ENCODE results near the gene KLF6. TPM values are rescaled to one million over a fixed set of nuclear protein-coding genes. Genes with fewer than 3 reads are reported as not detected.

KLF6 gene
- total and polyA plus RNA-seq, 9 of the 15 experiments (the other 6 are each of a cell fraction or from before 2014, with no cell fraction given), result 3.2 to 23.9 (median 8.0) TPM

DNA sequence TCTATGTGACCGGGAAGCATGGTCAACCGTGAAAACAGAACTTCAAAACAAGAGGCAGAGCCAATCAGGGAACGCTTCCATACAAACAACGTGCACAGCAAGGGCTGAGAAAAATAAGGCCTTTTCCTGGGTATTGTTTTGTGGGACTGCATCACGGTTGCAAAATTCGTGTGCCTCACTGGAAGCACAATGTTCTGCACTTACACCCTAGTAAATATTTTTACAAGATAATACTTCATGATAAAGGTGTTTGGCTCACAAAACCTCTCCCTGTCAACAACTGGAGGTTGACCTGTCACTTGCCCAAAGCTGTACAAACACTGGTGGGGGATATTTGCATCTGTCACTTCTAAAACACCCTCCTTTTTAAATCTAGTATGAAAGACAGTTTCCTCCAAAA, 37.0 kb downstream of the KLF6 start:
- H3K36me3 ChIP-seq (ENCODE audit: control insufficient read depth, insufficient read depth, low read length), result no peaks in the 10 kb centered on the region
- no peaks in the 10 kb centered on the region for H3K9me3 ChIP-seq (replicated peaks; ENCODE audit: control insufficient read depth, insufficient read depth, low read depth, low read length)
- H3K4me2 ChIP-seq (ENCODE audit: insufficient read depth, low read length), result no peak overlapping the region
- H3K27me3 ChIP-seq (ENCODE audit: control insufficient read depth in 2 of 2, insufficient read depth in 2 of 2, low read length in 2 of 2), result peaks cover 0 to 6% of the 10 kb centered on the region in 2 experiments; a peak in 1 of 5 replicates
- no peak for FAIRE-seq
- no peak overlapping the region for H3K27ac ChIP-seq (ENCODE audit: extremely low read depth, low read depth, low read length)
- BruUV-seq (replicated peaks), result no TSS peak
- peaks cover 5 to 12% of the 10 kb centered on the region in 2 experiments; a peak in 4 of 5 replicates for H3K4me1 ChIP-seq (replicated peaks in 1 of 2; ENCODE audit: control insufficient read depth in 2 of 2, insufficient read depth in 2 of 2, low read length in 2 of 2)
- no peaks in the 10 kb centered on the region for H3K79me2 ChIP-seq (ENCODE audit: control insufficient read depth, insufficient read depth, low read length)
- DNase-seq (ENCODE audit: extremely low read depth in 1 of 4, low spot score in 3 of 4), result no peak
- 35% methylated on average over 6 of the region's 6 CpGs for WGBS (ENCODE audit: insufficient coverage, low coverage, missing lambda C conversion rate)
- intact Hi-C loops (cut with micrococcal nuclease) (no loop called here), in situ Hi-C loops (cut with MboI) (no loop called here)
- no peak overlapping the region for H3K4me3 ChIP-seq
- no peak overlapping the region for H2AFZ ChIP-seq (ENCODE audit: low read depth, low read length)
- no peaks in the 10 kb centered on the region for H4K20me1 ChIP-seq (replicated peaks; ENCODE audit: control insufficient read depth, insufficient read depth, low read length)
- ChIA-PET POLR2A (interaction anchor here (1.3 kb wide), 1 partner anchor 14 kb away, joined by 3 read pairs; no protein-coding TSS in a partner anchor), CTCF (ENCODE audit: low intra/inter-chr PET ratio) (interaction anchor here (0.7 kb wide), 1 partner anchor 1468 kb away, joined by 3 read pairs; no protein-coding TSS in a partner anchor)
- no peaks in the 10 kb centered on the region for H3K9me1 ChIP-seq (ENCODE audit: control insufficient read depth, insufficient read depth, low read length)
- TF ChIP-seq RFX5 (IDR thresholded peaks at IDR 0.05; ENCODE audit: low read depth, low read length) (no peak), PHF8 (IDR thresholded peaks at IDR 0.05; ENCODE audit: borderline replicate concordance, low read length) (no peak), THRAP3 (IDR thresholded peaks at IDR 0.05; ENCODE audit: borderline replicate concordance) (no peak)
- H3K9ac ChIP-seq (ENCODE audit: insufficient read depth in 1 of 2, low read depth in 2 of 2, low read length in 2 of 2), result no peak overlapping the region
- ATAC-seq, result no peak

DNA sequence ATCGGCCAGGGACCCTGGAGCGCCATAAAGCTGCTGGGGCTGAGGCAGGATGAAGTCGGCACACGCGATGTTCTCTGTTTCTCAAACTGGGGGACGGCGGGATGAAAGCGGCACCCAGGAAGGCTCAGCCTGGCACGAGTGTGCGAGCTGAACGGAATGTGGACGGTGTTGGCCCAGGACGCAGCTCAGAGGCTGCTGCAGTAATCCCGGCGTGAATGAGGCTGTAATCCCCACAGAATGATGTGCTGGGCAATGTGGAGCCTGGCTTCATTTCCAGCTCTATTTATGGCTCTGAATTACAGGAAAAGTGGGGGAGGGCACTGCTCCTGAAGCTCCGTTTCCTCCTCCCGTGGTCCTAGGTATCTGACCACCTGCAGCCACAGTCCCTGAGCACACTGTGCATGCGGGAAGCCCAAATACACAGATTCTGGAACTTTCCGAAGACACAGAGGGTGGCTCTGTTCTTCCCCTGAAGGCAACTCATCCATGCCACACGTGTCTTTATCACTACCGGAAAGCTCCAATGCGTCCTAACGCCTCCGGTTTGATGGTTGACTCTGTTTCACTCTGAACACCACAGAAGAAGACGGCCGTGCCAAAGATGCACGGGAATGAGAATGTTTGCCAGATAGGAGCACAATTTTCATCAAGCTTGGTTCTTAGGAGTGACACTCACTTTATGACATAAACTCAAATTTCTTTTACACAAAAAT, 37.6 kb downstream of the KLF6 start:
- no peaks in the 10 kb centered on the region for H4K20me1 ChIP-seq (replicated peaks; ENCODE audit: control insufficient read depth, insufficient read depth, low read length)
- BruUV-seq (replicated peaks), result no TSS peak
- no peak overlapping the region for H3K27ac ChIP-seq (ENCODE audit: extremely low read depth, low read depth, low read length)
- H3K9me1 ChIP-seq (ENCODE audit: control insufficient read depth, insufficient read depth, low read length), result no peaks in the 10 kb centered on the region
- ATAC-seq (no peak), DNase-seq (ENCODE audit: extremely low read depth in 1 of 4, low spot score in 3 of 4) (no peak), FAIRE-seq (no peak)
- 60% methylated on average over 27 of the region's 27 CpGs for WGBS (ENCODE audit: insufficient coverage, low coverage, missing lambda C conversion rate)
- CTCF ChIA-PET (ENCODE audit: low intra/inter-chr PET ratio), result no interaction called here
- intact Hi-C loops (cut with micrococcal nuclease) (no loop called here), in situ Hi-C loops (cut with MboI) (no loop called here)
- H3K9me3 ChIP-seq (replicated peaks; ENCODE audit: control insufficient read depth, insufficient read depth, low read depth, low read length), result no peaks in the 10 kb centered on the region
- peaks cover 5 to 12% of the 10 kb centered on the region in 2 experiments; a peak in 4 of 5 replicates for H3K4me1 ChIP-seq (replicated peaks in 1 of 2; ENCODE audit: control insufficient read depth in 2 of 2, insufficient read depth in 2 of 2, low read length in 2 of 2)
- POLR2A ChIA-PET, result interaction anchor here (1.3 kb wide), 1 partner anchor 15 kb away, joined by 3 read pairs; no protein-coding TSS in a partner anchor
- H3K9ac ChIP-seq (ENCODE audit: insufficient read depth in 1 of 2, low read depth in 2 of 2, low read length in 2 of 2), result no peak overlapping the region
- H3K27me3 ChIP-seq (ENCODE audit: control insufficient read depth in 2 of 2, insufficient read depth in 2 of 2, low read length in 2 of 2), result peaks cover 0 to 6% of the 10 kb centered on the region in 2 experiments; a peak in 1 of 5 replicates
- H3K4me3 ChIP-seq, result no peak overlapping the region
- no peak overlapping the region for H2AFZ ChIP-seq (ENCODE audit: low read depth, low read length)
- no peak overlapping the region for H3K4me2 ChIP-seq (ENCODE audit: insufficient read depth, low read length)
- no peaks in the 10 kb centered on the region for H3K36me3 ChIP-seq (ENCODE audit: control insufficient read depth, insufficient read depth, low read length)
- H3K79me2 ChIP-seq (ENCODE audit: control insufficient read depth, insufficient read depth, low read length), result no peaks in the 10 kb centered on the region
- TF ChIP-seq, protein P1, sequence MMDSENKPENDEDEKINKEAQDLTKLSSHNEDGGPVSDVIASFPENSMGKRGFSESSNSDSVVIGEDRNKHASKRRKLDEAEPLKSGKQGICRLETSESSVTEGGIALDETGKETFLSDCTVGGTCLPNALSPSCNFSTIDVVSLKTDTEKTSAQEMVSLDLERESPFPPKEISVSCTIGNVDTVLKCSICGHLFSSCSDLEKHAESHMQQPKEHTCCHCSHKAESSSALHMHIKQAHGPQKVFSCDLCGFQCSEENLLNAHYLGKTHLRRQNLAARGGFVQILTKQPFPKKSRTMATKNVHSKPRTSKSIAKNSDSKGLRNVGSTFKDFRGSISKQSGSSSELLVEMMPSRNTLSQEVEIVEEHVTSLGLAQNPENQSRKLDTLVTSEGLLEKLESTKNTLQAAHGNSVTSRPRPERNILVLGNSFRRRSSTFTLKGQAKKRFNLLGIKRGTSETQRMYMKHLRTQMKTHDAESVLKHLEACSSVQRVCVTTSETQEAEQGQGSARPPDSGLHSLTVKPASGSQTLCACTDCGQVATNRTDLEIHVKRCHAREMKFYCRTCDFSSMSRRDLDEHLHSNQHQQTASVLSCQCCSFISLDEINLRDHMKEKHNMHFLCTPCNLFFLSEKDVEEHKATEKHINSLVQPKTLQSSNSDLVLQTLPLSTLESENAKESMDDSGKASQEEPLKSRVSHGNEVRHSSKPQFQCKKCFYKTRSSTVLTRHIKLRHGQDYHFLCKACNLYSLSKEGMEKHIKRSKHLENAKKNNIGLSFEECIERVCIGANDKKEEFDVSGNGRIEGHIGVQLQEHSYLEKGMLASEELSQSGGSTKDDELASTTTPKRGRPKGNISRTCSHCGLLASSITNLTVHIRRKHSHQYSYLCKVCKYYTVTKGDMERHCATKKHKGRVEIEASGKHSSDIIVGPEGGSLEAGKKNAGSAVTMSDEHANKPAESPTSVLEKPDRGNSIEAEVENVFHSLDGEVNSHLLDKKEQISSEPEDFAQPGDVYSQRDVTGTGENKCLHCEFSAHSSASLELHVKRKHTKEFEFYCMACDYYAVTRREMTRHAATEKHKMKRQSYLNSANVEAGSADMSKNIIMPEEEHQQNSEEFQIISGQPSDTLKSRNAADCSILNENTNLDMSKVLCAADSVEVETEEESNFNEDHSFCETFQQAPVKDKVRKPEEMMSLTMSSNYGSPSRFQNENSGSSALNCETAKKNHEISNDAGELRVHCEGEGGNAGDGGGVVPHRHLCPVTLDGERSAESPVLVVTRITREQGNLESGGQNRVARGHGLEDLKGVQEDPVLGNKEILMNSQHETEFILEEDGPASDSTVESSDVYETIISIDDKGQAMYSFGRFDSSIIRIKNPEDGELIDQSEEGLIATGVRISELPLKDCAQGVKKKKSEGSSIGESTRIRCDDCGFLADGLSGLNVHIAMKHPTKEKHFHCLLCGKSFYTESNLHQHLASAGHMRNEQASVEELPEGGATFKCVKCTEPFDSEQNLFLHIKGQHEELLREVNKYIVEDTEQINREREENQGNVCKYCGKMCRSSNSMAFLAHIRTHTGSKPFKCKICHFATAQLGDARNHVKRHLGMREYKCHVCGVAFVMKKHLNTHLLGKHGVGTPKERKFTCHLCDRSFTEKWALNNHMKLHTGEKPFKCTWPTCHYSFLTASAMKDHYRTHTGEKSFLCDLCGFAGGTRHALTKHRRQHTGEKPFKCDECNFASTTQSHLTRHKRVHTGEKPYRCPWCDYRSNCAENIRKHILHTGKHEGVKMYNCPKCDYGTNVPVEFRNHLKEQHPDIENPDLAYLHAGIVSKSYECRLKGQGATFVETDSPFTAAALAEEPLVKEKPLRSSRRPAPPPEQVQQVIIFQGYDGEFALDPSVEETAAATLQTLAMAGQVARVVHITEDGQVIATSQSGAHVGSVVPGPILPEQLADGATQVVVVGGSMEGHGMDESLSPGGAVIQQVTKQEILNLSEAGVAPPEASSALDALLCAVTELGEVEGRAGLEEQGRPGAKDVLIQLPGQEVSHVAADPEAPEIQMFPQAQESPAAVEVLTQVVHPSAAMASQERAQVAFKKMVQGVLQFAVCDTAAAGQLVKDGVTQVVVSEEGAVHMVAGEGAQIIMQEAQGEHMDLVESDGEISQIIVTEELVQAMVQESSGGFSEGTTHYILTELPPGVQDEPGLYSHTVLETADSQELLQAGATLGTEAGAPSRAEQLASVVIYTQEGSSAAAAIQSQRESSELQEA (IDR thresholded peaks at IDR 0.05; ENCODE audit: low read depth), result no peak

Measured in K562 (cell line).